Epithelial cell of esophagus (primary cell): Measurements from ENCODE around the gene B3GAT1.

Experiments
- DNase-seq: peaks from one replicate; pipeline ENCODE4 v3.0.0; 2010; ENCODE audit warnings: low read depth
- H3K4me3 ChIP-seq: 2 replicates; pipeline ENCODE4 v1.5.1; 2011; ENCODE audit warnings: mild to moderate bottlenecking, low read length, control low read depth
- TF ChIP-seq, protein P1 (sequence below): IDR thresholded peaks from 2 replicates; pipeline ENCODE4 v1.5.1; 2011; ENCODE audit warnings: low read depth, mild to moderate bottlenecking, low read length, control low read depth, inconsistent platforms; ENCODE audit not compliant: insufficient read depth; ENCODE audit errors: missing control alignments

The B3GAT1 gene

DNA sequence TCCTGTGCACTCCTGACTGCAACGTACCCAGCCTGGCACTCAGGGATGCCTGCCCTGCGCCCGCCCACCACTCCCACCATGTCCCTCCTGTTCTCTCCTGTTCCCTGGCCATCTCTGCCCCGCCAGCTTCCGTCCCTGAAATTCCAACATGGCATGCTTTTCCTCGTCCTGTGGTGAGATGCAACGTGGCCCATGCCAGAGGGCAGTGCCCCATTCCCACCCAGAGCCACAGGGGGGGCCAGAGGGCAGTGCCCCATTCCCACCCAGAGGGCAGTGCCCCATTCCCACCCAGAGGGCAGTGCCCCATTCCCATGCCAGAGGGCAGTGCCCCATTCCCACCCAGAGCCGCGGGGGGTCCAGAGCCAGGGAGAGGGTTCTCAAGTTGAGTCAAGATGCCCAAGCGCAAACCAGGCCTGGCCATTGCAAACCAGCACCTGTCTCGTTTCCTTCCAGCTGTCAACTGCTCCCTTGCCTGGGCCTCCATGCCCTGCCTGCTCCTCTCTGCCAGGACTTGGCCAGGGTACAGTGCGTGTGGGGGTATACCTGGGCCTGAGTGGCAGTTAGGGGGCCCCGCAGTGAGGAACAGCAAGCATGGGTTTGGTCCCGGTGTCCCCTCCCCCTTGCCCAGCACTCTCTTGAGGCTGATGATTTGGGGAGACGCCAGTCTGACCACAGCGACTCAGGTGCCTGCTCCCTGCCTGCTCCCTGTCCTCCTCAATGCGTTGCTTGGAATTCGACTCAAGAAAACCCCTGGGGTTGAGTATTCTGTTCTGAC is 14.6 kb downstream of the B3GAT1 start:
- H3K4me3 ChIP-seq: no peak overlapping the region
- TF ChIP-seq, protein P1, sequence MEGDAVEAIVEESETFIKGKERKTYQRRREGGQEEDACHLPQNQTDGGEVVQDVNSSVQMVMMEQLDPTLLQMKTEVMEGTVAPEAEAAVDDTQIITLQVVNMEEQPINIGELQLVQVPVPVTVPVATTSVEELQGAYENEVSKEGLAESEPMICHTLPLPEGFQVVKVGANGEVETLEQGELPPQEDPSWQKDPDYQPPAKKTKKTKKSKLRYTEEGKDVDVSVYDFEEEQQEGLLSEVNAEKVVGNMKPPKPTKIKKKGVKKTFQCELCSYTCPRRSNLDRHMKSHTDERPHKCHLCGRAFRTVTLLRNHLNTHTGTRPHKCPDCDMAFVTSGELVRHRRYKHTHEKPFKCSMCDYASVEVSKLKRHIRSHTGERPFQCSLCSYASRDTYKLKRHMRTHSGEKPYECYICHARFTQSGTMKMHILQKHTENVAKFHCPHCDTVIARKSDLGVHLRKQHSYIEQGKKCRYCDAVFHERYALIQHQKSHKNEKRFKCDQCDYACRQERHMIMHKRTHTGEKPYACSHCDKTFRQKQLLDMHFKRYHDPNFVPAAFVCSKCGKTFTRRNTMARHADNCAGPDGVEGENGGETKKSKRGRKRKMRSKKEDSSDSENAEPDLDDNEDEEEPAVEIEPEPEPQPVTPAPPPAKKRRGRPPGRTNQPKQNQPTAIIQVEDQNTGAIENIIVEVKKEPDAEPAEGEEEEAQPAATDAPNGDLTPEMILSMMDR: no peak
- DNase-seq: no peak

DNA sequence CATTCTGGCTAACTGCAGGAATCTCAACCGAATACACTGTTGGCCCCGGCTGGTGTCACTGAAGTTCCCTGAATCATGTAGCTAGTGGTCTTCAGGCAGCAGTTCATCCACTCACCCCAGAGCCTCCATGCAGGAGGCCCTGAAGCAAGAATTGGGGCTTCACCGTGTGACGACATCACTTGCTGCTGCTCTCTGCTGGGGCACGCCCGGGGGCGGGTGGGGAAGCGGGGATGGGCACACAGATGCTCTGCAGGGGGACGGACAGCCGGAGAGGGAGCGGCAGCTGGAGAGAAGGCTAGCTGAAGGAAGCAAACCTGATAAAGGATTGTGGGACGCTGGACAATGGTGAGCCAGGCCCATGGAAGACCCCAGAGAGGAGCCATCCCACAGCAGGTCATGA is 17.0 kb downstream of the B3GAT1 start:
- no peak overlapping the region for H3K4me3 ChIP-seq

DNA sequence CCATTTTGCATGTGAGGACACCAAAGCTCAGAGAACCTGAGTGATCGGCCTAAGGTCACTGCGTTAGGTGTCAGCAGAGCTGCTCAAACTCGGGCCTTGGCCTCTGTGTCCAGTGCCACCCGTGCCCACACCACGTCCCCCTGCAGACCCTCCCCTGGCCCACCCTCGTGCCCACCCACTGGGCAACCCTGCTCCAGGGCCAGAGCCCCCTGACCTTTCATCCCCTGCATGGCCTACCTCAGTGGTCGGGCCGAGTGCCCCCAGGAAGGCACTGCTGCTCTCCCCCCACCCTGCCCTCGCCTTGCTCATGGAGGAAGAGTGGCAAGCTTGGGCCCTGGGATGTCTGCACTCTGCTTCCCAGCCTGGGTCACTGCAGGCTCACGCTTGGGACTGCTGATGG is 17.7 kb downstream of the B3GAT1 start:
- TF ChIP-seq, protein P1: no peak
- H3K4me3 ChIP-seq: no peak overlapping the region

More for the DNA sequence above, 17.0 kb downstream of the B3GAT1 start:
- DNase-seq: no peak
- TF ChIP-seq, protein P1: no peak

DNA sequence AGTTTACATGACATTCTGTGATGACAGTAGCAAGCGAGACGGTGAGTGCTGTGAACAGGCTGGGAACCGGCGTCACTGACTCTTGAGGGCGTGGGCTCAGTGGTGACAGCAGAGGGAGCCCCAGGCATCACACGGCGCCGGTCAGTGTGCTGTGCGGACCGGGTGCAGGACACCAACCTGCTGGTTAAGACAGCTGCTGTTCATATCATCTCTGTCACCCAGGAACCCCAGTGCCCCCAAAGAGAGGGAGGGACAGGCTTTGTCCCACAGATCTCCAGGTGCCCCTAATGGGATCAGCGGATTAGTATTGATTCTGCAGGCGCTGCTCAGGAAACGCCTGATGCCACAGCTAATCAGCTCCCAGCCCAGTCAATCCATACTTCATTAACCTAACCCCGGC is 18.4 kb downstream of the B3GAT1 start:
- TF ChIP-seq, protein P1: no peak
- no peak overlapping the region for H3K4me3 ChIP-seq
- DNase-seq: no peak

More for the DNA sequence above, 17.7 kb downstream of the B3GAT1 start:
- DNase-seq: no peak

DNA sequence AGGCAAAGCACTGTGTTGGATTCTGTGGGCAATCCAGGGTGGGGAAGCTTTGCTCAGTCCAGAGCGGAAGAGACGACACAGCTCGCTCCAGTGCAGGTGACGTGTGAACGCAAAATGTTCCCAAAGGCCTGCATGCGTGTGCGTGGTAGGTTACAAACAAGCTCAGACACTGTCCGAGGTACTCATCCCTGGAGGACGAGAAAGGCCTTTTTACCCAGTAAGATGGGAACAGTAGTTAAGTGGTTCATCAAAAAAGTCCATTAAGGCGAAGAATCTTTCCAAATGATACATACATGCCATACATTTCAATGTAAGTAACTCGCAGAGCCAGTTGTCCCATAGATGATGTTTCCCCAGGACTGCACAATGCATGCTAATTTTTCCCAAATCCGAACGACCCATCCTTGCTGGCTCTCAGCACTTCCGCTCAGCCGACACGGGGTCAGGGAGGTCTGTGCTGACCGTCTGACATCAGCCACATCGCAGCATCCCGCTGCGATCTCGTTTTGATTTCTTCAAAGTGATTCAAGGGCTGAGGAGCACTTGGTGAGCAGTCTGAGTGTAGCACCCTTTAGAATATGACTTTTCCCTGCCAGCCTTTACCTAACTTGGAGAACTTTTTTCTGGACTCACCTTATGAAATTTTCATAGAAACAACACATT is 19.0 kb downstream of the B3GAT1 start:
- H3K4me3 ChIP-seq: no peak overlapping the region
- DNase-seq: no peak
- TF ChIP-seq, protein P1: no peak

DNA sequence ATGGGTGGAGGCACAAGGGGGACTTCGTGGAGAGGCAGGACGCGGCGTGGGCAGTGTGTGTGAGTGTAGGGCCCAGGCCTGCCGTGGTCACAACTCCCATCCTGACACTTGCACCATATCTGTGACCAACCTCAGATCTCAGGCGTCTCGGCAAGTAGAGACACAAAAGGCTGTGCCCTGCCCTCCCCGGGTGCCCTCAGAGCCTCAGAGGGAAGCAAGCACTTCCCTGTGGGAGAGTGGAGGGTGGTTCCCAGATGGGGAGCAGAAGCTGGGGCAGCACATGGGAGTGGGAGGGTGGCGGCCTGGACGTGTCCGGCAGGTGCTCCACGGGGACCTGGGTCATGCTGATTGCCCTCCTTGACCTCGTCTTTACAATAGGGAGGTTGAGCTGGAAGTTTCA is 20.4 kb downstream of the B3GAT1 start:
- H3K4me3 ChIP-seq: no peak overlapping the region
- TF ChIP-seq, protein P1: no peak
- DNase-seq: no peak
